Melanocyte of skin (primary cell): ENCODE data around the gene CARD6. TPM values are rescaled to one million over a fixed set of nuclear protein-coding genes. Genes with fewer than 3 reads are reported as not detected.

Experiments
- small RNA-seq, 2 donors: library from RNA; depleted of rRNA; stranded (forward); fragments of <200 nt; gene quantifications; one replicate each; pipeline ENCODE3, GENCODE V24; 2012
- total RNA-seq, 2 donors: library from RNA; depleted of rRNA; stranded (reverse); fragments of >200 nt; gene quantifications; 2 replicates each; pipeline ENCODE4 v1.2.3, GENCODE V29; 2012

CARD6 gene, protein sequence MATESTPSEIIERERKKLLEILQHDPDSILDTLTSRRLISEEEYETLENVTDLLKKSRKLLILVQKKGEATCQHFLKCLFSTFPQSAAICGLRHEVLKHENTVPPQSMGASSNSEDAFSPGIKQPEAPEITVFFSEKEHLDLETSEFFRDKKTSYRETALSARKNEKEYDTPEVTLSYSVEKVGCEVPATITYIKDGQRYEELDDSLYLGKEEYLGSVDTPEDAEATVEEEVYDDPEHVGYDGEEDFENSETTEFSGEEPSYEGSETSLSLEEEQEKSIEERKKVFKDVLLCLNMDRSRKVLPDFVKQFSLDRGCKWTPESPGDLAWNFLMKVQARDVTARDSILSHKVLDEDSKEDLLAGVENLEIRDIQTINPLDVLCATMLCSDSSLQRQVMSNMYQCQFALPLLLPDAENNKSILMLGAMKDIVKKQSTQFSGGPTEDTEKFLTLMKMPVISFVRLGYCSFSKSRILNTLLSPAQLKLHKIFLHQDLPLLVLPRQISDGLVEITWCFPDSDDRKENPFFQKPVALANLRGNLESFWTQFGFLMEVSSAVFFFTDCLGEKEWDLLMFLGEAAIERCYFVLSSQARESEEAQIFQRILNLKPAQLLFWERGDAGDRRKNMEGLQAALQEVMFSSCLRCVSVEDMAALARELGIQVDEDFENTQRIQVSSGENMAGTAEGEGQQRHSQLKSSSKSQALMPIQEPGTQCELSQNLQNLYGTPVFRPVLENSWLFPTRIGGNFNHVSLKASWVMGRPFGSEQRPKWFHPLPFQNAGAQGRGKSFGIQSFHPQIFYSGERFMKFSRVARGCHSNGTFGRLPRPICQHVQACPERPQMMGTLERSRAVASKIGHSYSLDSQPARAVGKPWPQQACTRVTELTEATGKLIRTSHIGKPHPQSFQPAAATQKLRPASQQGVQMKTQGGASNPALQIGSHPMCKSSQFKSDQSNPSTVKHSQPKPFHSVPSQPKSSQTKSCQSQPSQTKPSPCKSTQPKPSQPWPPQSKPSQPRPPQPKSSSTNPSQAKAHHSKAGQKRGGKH
- 1 to 10 TPM; 5.3 to 7.9 TPM for total RNA-seq

DNA sequence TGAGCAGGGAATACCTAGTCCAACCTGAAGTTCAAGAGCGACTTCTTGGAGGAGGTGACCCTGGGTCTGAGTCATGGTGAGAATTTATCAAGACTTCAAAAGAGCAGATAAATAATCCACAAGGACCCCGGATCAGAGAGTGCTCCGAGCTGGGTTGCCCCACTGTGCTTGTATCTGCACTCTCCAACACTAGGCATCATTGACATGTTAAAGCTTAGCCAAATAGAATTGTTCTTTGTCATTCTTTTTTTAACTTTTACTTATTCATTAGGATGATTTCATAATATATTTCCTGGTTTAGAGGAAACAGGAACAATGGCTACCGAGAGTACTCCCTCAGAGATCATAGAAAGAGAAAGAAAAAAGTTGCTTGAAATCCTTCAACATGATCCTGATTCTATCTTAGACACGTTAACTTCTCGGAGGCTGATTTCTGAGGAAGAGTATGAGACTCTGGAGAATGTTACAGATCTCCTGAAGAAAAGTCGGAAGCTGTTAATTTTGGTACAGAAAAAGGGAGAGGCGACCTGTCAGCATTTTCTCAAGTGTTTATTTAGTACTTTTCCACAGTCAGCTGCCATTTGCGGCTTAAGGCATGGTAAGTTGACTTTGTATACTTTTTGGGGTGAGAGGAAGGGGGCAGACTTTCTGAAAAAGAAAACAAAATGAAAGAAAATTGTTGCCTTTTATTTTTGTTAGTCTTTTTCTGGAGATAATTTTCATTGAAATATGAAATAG lies at the start of gene CARD6:
TSS of gene CARD6 (plus strand) at position 300 of the 738 bp plus-strand sequence. CDS start at position 316, 16 bp downstream.

DNA sequence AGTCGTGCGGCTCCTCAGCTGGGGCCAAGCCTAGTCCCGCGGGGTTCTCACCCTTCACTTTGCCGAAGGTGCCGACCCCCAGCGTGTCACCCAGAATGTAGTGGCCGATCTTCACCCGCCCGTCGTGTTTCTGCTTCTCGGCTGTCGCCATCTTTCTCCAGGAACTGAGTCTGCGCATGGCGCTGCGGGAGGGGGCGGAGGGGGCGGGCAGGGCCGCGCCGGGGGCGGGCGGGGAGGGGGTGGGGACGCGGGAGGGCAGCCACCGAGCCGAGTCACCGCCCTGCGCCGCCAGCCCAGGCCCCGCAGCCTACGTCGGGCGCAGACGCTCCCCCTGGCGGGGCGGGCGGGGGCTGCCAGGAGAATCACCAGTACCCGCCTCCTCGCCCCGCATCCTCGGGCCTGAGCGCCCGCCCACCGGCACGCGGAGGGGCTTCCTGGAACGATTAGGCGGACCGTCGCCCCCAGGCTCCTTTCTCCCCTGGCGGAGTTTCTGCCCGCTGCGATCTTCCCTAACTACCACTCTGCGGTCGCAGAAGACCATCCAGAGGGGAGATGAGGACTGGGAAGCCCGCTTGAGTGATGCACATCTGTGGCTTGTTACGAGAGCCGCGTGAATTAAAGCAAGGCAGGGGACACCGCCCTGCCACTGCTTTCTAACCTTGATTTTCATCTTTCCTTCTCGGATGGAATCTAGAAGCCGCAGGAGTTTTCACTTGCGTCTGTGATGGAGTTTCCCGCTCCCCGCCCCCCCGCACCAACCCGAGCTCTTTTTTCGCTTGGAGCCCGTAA lies 43.0 kb upstream of the CARD6 start, which contains the start of gene PRKAA1:
TSS of gene PRKAA1 (minus strand) at position 363 of the 789 bp plus-strand sequence. CDS start at position 178, 185 bp downstream.

DNA sequence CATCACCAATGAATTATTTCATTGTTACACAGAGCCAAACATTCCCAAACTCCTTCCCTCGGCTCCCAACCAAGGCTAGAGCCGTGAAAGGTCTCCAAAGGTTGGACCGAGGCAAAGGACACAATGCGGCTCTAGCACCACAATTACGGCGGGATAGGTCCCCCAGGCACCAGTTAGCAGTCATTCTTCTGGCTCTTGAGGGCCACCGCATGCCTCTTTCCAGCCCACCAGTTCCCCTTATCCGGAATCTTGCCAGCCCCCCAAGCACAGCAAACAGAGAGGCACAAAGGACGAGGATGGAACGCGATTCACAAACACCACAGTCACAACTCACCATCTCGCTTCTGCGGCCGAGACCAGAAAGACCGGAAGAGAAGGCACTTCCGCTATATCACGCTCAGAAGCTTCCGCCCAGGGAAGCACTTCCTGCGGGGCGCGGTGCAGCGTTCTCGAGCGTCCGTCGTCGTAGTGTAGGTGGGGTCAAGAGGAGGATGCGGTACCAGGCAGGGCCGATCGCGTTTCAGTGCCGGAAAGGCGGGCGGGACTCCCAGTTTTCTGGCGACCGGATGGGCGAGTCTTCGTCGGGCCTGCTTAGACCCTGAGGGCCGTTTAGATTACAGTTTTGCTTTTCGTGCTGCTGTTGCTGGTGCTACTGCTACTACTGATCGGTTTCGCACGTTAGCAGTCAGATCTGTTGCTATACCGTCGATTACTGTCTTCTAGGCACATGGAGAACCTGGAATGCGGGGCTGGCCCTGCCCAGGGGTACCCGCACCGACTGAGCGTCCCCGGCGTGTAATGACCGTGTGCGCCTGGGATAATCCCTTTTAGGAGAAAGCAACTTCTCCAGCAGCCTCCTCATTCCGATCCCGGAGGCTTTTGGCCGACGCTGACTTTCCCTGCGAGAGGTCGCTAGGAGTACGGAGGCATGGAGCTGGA lies 6.0 kb upstream of the CARD6 start, which contains the start of gene RPL37:
TSS of gene RPL37 (minus strand) at position 374 of the 939 bp plus-strand sequence. CDS start at position 337, 37 bp downstream.

DNA sequence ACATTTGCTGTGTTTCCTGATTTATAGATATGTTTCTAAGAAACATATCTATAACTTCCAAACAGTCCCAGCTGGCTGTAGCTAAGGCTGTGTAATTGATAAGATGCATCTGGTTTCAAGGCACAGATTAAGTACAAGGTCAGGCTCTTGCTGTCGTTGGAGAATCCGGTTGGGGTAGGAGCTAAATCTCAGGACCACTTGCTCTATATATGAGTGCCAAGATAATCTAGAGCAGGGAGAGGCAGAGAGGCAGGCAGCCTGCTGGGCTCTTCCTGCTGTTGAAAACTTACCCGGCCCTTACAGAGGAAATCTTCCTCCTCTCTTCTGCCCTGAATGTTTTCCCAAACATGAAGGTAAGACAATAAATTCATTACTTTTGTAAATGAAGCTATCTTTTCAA lies 68.1 kb downstream of the CARD6 start, which contains the start of gene C7:
TSS of gene C7 (plus strand) at position 234 of the 400 bp plus-strand sequence. CDS start at position 348, 114 bp downstream.

Small RNA genes within 50 kb of the gene (small RNA-seq; reads per million reads assigned to genes)
- 6.9 to 15.0 reads per million in 2 donors for gene SNORD72

Other genes with a start within 250 kb of the CARD6 start
- under 1 TPM in 1 of 2 donors, not detected in 1; 0.34 TPM for gene PTGER4, start 161.5 kb upstream of the CARD6 start, total RNA-seq
- 10 to 100 TPM; 12.7 to 15.0 TPM for gene TTC33, start 85.4 kb upstream of the CARD6 start, total RNA-seq
- 10 to 100 TPM; 63.3 to 66.3 TPM for gene PRKAA1, start 43.0 kb upstream of the CARD6 start, total RNA-seq
- 100 to 1,000 TPM; 186 to 460 TPM for gene RPL37, start 6.1 kb upstream of the CARD6 start, total RNA-seq
- not detected for gene C7, start 68.1 kb downstream of the CARD6 start, total RNA-seq
- gene MROH2B, start 230.0 kb downstream of the CARD6 start, total RNA-seq: not detected